NB4 (cell line): ENCODE results near the gene FXYD2.

Experiments
- MYC ChIP-seq: IDR thresholded peaks from 2 replicates; pipeline ENCODE4 v1.6.1; 2011; ENCODE audit warnings: low read depth, low read length
- POLR2A ChIP-seq: IDR thresholded peaks from 2 replicates; pipeline ENCODE4 v1.6.1; 2011; ENCODE audit warnings: mild to moderate bottlenecking; ENCODE audit not compliant: insufficient read length; ENCODE audit errors: extremely low read depth
- TF ChIP-seq, protein P1 (sequence below): IDR thresholded peaks from one replicate; pipeline ENCODE4 v1.5.1; 2012; ENCODE audit warnings: low read depth, low read length
- TF ChIP-seq, protein P2 (sequence below): IDR thresholded peaks from 2 replicates; pipeline ENCODE4 v1.6.1; 2011; ENCODE audit warnings: low read depth, low read length

DNA sequence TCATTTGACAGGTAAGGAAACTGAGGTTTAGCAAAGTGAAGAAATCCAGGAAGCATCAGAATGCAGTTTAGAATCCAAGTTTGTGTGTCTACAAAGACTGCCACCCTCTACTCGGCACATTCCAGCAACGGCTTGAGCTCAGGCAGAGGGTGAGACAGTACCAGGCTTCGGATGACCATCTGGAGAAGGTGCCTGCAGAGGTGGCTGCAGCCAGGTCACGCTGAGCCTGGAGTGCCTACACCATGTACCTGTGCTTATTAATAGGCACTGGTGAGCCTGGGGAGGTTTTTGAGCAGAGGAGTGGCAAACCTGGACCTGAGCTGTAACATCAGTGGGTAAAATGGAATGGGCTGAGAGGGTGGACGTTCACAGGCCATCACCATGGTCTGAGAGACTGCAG is 47.2 kb upstream of the FXYD2 start:
- TF ChIP-seq, protein P1, sequence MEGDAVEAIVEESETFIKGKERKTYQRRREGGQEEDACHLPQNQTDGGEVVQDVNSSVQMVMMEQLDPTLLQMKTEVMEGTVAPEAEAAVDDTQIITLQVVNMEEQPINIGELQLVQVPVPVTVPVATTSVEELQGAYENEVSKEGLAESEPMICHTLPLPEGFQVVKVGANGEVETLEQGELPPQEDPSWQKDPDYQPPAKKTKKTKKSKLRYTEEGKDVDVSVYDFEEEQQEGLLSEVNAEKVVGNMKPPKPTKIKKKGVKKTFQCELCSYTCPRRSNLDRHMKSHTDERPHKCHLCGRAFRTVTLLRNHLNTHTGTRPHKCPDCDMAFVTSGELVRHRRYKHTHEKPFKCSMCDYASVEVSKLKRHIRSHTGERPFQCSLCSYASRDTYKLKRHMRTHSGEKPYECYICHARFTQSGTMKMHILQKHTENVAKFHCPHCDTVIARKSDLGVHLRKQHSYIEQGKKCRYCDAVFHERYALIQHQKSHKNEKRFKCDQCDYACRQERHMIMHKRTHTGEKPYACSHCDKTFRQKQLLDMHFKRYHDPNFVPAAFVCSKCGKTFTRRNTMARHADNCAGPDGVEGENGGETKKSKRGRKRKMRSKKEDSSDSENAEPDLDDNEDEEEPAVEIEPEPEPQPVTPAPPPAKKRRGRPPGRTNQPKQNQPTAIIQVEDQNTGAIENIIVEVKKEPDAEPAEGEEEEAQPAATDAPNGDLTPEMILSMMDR = no peak
- TF ChIP-seq POLR2A (no peak), MYC (no peak)
- TF ChIP-seq, protein P2, sequence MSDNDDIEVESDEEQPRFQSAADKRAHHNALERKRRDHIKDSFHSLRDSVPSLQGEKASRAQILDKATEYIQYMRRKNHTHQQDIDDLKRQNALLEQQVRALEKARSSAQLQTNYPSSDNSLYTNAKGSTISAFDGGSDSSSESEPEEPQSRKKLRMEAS = no peak
